ENCODE results near the gene C2orf68.
"Not testable (repeated sequence)": the region's sequence is repeated elsewhere in the genome, so short reads cannot be mapped to it uniquely, and the experiment has no call there.

The C2orf68 gene, protein sequence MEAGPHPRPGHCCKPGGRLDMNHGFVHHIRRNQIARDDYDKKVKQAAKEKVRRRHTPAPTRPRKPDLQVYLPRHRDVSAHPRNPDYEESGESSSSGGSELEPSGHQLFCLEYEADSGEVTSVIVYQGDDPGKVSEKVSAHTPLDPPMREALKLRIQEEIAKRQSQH

DNA sequence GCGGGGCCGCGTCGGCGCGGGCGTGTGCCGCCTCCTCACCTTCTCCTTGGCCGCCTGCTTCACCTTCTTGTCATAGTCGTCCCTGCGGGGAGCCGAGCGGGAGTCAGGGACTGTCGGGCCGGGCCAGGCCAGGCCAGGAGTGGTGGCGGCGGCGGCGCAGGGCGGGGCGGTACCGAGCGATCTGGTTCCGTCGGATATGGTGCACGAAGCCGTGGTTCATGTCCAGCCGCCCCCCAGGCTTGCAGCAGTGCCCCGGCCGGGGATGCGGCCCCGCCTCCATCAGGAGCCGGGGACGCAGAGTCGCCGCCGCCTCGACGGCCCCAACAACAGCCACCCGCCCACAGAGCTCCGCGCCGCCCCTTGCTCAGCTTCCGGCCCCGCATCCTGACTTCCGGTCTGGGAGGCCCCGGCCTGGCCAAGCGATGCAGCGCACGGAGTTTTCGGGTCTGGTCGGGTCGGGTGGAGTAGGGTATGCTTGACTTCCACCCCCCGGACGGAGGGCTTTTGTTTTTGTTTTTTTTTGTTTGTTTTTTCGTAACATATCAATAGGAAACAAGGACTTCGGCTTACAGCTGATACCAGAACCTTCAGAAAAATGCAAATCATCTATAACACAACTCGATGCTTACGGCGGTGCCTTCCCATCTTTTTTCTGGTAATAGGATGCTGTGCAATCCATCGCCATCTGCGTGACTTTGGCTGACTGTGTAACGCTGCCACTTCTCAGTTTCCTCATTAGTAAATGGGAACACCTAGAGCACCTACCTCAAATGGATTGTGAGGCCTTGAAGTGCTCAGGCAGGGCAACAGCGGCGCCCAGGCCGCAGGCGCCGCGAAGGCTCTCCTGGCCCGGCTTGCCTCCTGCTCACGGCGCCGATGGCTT lies at the start of gene C2orf68:
C2orf68 (minus strand) TSS at position 362 of the 883 bp plus-strand sequence; CDS start at position 280, 82 bp downstream.
- DNase-seq (ENCODE audit: extremely low spot score, insufficient read length, low read depth) (peak; percentile 96), FAIRE-seq (peak; percentile 75)

DNA sequence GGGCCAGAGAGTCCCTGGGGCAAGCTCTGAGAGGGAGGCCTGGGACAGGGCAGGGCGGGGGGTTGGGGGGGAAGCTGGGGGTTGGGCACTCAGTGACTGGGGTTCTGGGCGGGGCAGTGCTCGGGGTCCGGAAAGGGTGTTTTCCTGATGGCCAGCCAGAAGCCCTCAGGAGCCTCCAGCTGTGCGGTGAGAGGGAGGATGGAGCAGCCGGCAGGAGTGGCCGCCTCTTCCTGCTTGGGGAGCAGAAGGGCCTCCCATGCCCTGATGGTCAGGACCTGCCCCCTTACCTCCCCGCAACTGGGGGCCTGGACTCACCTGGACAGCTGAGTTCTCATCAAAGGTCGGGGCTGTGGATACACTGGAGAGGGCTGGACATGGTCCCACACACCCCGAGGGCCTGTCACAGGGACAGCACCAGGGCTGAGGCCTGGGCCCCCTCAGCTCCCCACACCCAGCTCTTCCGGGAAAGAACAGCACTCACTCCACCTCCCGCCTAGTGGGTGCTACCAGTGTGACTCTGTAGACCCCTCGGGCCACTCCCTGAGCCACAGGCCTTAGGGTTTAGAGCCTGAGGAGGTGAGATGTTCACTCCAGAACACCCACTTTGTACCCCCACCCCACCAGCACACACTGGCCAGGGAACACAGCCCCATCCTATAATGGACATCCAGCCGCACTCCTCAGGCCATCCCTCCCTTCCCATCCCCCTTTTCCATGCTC lies 49.4 kb upstream of the C2orf68 start:
- FAIRE-seq (no peak), DNase-seq (ENCODE audit: extremely low spot score, insufficient read length, low read depth) (no peak)

DNA sequence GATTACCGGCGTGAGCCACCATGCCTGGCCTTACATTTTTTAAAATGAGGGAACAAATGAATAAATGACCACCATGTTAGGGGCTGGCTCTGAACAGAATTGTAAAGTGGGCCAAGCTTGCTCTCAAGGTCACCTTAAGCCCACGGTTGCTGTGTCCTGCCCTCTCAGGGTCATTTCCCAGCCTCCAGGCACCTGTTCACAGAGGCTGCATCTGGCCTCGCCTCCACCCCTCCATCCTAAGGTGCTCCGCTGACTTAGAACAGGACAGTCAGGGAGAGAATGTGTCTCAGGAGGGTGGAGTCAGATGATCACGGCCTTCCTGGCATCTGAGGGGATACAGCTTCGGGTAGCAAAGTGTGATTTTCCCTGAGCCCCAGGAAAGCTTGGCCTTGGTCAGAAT lies 48.9 kb upstream of the C2orf68 start:
- DNase-seq (ENCODE audit: extremely low spot score, insufficient read length, low read depth) = no peak

DNA sequence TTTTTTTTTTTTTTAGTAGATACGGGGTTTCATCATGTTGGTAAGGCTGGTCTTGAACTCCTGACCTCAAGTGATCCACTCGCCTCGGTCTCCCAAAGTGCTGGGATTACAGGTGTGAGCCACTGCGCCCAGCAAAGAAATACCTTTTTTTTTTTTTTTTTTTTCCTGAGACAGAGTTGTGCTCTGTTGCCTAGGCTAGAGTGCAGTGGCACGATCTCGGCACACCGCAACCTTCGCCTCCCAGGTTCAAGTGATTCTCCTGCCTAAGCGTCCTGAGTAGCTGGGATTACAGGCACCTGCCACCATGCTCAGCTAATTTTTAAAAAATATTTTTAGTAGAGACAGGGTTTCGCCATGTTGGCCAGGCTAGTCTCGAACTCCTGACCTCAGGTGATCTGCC lies 48.4 kb upstream of the C2orf68 start:
- DNase-seq (ENCODE audit: extremely low spot score, insufficient read length, low read depth); FAIRE-seq: not testable (repeated sequence)

More for the DNA sequence above, 48.9 kb upstream of the C2orf68 start:
- no peak for FAIRE-seq

DNA sequence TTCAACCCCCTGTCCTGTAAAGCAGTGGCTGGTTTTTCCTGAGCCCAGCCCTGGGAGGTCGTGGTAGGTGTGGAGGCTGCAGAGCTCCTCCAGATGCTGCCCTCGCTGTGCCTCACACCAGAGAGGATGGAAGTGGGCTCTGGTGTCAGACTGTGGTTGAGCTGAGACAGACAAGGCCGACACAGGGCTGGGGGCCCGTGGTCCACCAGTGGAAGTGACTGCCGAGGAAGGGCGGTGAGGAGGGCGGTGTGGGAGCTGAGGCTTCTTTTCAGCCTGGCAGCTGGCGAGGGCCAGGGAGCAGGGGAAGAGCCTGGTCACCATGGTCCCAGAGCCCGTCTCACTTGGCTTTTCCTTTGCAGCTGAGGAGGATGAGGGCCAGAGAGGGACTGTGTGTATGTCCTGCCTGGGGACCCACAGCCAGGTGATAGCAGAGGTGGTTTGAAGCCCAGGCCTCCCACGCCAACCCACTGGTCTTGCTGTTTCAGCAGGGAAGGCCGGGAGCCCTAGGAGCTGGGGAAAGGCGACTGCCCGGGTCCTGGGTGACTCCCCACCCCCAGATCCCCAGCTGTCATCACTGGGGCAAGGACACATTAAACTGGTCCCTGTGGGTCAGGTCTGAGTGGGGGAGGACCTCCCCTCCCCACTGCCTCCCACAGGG lies 47.6 kb upstream of the C2orf68 start:
- DNase-seq (ENCODE audit: extremely low spot score, insufficient read length, low read depth) (no peak), FAIRE-seq (no peak)

DNA sequence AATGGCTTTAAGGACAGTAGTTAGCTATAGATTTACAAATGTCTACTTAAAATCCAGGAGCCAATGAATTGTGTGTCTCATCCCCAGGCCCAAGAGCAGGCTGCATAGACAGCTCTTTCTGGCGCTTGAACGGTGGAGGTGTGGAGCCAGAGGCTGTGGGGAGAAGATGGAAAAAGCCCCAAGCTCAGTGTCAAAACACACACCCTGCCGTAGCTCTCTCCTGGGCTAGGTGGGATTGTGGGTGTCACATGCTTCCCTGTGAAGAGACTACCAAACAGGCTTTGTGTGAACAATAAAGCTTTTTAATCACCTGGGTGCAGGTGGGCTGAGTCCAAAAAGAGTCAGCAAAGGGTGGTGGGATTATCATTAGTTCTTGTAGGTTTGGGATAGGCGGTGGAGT lies 45.5 kb upstream of the C2orf68 start:
- FAIRE-seq; DNase-seq (ENCODE audit: extremely low spot score, insufficient read length, low read depth): not testable (repeated sequence)

DNA sequence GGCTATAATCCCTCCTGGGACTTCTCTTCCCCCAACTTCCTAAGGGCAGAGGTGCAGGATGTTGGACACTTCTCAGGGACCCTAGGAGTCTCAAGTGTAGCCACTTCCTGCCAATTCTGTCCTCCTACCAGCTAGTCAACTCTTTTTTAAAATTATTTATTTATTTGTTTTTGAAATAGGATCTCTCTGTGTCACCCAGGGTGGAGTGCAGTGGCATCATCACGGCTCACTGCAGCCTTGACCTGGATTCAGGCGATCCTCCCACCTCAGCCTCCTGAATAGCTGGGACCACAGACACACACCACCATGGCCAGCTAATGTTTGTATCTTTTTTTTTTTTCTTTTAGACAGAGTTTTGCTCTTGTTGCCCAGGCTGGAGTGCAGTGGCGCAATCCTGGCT lies 44.6 kb upstream of the C2orf68 start:
- DNase-seq (ENCODE audit: extremely low spot score, insufficient read length, low read depth) (no peak), FAIRE-seq (no peak)

DNA sequence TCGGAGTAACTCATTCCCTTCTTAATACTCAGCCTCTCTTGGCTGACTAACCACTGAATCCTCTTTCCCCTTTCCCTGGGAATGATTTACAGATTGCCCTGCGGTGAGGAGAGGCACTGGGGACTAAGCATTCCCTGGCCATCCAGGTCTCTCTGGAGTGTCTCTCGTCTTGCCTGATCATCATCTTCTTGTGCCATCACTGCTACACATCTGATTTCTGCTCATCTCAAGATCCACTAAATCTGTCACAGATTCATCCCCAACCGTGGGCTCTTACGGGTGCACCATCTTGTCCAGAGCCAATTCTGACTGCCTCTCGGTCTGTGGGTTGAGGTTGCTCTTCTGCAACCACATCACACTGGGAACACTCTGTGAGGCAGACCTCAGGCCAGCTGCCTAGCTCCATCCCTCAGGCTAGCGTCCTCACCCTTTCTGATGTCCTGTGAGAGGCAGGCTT lies 44.1 kb upstream of the C2orf68 start:
- DNase-seq (ENCODE audit: extremely low spot score, insufficient read length, low read depth) = no peak
- no peak for FAIRE-seq

DNA sequence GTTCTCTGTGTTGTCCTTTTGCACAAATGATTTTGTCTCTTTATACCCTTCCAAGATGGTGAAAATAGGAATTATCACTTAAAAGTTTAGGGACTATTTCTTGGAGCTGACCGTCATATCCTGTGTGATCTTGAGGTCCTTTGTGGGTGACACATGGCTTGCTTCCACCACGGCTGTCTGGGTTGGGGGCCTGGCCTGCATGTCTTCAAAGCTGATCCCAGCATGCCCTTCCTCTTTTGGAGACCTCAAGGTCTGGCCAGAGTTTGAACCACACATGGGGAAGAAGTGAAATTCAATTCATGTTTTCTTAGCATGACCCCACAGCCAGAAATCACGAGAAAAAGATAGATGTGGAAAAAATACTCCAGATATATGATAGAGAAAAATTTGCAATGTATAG lies 42.1 kb upstream of the C2orf68 start:
- no peak for FAIRE-seq
- DNase-seq (ENCODE audit: extremely low spot score, insufficient read length, low read depth) = no peak

DNA sequence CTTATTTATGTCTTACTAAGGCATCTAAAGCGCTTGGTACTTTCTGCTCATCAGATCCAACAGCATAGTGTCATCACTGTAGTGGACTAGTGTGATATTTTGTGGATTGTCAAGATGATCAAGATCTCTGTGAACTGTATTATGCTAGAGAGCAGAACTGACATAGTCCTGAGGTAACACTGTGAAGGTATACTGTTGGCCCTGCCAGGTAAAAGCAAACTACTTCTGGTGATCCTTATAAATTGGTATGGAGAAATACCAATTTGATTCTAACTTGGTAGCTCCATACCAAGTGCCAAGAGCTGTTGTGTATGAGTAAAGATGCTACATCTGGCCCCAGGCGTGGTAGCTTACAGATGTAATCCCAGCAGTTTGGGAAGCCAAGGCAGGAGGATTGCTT lies 40.2 kb upstream of the C2orf68 start:
- DNase-seq (ENCODE audit: extremely low spot score, insufficient read length, low read depth) (no peak), FAIRE-seq (no peak)

DNA sequence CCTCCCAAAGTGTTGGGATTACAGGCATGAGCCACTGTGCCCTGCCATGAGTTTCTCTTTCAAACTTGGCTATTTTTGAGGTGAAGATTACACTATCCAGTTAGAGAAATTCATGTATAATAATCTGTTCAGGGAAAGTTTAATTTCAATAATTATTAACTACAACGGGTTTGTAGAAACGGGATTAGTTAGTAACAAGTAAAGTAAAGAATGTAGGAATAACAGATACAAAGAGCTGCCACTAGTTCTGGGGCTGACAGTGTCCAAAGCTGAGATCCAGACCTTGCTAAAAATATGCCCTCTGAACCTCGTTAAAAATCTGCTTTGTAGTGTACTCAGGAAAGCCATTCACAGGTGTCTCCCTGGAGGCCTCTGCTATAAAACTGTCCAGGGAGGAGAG lies 39.2 kb upstream of the C2orf68 start:
- no peak for DNase-seq (ENCODE audit: extremely low spot score, insufficient read length, low read depth)
- no peak for FAIRE-seq

DNA sequence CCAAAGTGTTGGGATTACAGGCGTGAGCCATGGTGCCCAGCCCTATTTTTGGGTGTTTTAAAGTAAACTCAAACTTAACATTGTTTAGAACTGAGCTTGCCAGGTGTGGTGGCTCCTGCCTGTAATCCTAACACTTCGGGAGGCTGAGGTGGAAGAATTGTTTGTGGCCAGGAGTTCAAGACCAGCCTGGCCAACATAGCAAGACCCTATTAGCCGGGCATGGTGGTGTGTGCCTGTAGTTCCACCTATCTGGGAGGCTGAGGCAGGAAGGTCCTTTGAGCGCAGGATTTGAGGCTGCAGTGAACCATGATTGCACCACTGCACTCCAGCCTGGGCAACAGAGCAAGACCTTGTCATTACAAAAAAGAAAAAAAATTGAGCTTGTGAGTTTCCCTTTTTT lies 38.6 kb upstream of the C2orf68 start:
- FAIRE-seq (no peak), DNase-seq (ENCODE audit: extremely low spot score, insufficient read length, low read depth) (no peak)

DNA sequence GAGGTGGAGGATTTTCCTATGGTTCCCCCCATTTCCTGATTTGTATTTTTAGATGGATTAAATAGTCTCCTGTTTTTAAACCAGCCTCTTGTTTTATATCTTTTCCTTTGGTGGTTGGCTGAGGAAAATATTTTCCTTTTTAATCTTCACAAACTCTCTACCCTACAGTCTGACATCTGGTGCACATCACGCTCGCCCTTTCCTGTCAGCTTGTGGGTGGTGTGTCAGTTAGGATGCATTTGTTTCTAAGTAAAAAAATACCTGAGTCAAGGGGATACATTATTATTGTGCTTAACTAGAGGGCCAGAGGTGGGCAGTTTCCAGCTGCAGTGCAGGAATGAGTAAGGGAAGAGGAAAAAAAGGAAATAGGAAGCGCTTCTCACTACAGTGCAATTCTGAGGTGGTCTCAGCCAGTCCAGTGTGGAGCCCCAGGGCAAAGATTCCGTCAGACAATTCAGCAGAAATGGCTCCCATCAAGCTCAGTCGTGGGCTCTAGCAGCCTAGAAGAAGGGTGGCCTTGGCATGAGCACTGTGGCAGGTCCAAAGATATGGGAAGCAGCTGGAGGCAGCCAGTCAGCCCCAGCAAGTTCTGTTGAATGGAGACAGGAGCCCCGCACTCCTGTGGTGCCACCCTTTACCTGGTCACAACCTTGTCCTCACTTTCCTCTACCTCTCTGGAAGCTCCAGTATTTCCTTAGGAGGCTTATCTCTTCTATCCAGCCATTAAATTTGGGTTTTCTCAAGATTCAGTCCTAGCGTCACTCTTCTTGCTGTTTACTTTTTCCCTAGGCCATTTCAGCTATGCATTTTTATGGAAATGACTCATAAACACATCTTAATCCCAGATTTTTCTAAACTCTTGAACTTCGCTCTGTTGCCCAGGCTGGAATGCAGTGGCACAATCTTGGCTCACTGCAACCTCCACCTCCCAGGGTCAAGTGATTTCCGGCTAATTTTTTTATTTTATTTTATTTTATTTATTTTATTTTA lies 37.6 kb upstream of the C2orf68 start:
- no peak for DNase-seq (ENCODE audit: extremely low spot score, insufficient read length, low read depth)

DNA sequence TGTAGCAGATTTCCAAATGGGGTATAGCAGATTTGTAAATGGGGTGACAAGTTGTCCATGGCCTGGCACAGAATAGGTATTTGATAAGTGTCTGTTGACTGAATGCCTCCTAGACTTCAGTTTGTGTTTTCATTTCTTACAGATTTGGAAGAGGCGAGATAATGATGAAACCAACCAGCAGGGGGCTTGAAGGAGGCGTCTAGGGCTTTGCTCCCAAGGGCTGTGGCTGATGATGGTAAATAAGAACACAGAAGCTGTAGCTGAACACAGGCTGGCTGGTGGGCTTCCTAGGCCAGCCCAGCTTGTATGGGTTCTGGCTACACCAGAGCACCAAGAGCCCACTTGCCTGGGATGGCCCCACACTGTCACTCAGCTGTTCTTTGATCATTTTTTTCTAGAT lies 36.8 kb upstream of the C2orf68 start:
- FAIRE-seq (no peak), DNase-seq (ENCODE audit: extremely low spot score, insufficient read length, low read depth) (peak; percentile 23)

More for the DNA sequence above, 37.6 kb upstream of the C2orf68 start:
- FAIRE-seq = no peak

DNA sequence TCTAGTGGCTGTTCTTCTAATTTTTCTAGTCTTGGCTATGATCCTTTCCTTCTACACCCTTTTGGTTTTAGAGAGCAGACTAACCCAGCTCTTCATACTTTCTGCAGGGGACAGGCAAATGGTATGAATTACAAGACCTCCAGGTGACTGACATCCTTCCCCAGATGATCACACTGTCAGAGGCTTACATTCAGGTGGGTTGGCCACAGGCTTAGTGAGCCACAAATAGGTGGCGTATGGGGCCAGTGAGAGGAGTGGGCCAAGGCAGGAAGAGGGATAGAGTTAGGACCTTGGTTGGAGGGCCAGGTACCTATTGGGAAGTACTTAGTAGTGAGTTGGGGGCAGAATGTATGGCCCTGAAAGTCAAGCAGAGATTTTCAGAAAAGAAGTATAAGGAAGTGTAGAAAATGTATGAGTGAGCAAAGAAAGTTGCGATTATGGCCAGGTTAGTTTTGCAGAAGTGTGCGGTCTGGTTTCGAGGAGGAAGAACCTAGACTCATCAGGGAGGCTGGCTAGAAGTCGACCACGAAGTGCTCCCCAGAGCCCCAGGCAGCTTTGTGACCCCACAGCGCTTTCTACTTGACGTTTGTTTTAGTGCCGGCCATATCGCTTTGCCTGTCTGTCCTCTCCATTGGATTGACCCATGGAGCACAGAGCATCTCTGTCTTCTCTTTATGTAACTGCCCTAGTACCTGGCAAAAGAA lies 36.1 kb upstream of the C2orf68 start:
- no peak for DNase-seq (ENCODE audit: extremely low spot score, insufficient read length, low read depth)
- no peak for FAIRE-seq

DNA sequence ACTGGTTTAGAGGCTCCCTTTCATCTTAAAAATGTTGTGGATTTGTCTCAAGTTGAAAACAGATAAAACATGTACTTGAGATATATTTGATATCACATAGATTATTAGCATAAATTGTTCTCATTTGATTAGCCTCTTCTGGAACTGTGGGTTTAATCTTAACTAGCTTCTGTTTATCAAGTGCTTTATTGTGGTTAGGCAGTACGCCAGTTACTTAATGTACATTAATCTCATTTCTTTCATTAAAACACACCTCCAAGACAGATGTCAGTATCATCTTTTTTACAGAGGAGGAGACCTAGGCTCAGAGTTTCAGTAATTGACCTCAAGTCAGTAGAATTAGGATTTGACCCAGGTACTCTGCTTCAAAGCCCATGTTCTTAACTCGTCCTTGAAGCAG lies 34.3 kb upstream of the C2orf68 start:
- FAIRE-seq (no peak), DNase-seq (ENCODE audit: extremely low spot score, insufficient read length, low read depth) (no peak)

DNA sequence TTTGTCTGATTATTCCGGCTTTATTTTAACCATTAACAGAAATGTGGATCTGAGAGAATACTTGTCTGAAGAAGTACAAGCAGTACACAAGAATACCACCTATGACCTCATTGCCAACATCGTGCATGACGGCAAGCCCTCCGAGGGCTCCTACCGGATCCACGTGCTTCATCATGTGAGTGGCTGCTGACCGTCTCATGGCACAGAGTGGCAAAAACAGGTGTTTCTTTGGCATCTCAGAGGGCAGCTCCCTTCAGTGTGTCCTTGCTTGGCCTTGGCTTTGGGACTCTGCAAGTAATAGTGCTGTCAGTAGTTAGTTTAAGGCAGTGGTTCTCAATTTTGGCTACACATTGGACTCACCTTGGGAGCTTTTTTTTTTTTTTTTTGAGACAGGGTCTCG lies 33.0 kb upstream of the C2orf68 start:
- no peak for DNase-seq (ENCODE audit: extremely low spot score, insufficient read length, low read depth)
- no peak for FAIRE-seq

DNA sequence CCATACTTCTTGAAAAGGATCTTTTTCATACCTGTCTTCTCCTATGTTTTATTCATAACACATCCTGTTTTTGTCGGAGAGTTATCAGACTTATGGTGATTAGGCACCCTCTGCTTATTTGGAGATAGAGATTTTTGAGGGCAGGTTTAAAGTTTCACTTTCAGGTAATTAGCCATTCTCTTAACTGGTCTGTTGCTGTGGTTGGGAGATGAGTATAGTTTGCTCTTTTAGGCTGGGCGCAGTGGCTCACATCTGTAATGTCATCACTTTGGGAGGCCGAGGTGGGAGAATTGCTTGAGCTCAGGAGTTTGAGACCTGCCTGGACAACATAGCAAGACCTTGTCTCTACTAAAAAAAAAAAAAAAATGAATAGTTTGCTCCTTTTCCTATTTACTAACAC lies 30.9 kb upstream of the C2orf68 start:
- no peak for FAIRE-seq

DNA sequence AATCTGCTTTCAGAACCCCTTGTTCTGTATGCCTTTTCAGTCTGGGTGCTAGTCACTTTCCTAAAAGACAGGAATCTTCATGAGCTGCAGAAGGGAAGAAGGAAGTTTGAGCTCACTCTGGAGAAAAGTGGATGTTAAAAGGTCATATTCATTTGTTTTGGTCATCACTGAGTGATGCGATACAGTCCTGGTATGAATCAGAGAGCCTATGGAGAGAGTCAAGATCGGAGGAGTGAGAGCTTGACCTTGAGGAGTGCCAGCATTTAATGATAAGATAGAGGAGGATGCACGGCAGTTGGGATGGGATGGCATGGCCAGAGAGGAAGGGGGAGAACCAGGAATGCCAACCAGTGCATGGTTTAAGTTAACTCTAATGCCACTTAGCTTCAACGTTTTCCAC lies 23.8 kb upstream of the C2orf68 start:
- FAIRE-seq (no peak), DNase-seq (ENCODE audit: extremely low spot score, insufficient read length, low read depth) (no peak)

More for the DNA sequence above, 30.9 kb upstream of the C2orf68 start:
- DNase-seq (ENCODE audit: extremely low spot score, insufficient read length, low read depth) = no peak
